ENCODE data around the gene MORC2. TPM values are rescaled to one million over a fixed set of nuclear protein-coding genes. Genes with fewer than 3 reads are reported as not detected.

The MORC2 gene
- total RNA-seq, 1 experiment from 2014 or later, result 4.4 TPM

DNA sequence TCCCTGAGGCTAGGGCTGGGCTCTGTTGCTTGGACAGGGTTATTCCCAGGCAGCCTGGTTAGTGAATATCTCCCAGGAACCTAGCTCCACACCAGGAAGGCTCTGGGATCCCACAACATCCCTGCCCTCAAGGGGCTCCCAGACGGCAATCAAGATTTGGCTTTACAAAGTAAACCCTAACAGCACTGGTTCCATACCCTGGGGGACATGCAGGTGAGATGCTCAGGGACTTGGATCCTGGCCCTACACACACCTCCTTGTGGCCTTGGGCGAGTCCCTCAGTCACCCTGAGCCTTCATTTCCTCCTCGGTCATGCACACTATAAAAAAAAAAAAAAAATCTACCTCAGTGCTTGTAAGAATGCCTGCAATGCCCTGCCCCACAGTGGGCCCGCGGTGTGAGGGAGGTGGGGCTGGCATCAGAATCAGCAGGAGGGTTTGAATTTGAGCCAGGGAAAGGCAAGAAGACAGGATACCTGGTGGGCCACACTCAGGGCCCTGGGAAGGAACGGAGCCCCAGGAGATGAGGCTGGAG is 86.3 kb downstream of the MORC2 start:
- in situ Hi-C loops (cut with HindIII; ENCODE audit: low pct_unique_long_range_greater_than_20kb, low sequenced_read_pairs), result no loop called here

GRCh38 chr22:30881361-30882183 is 87.0 kb downstream of the MORC2 start:
- no peak for DNase-seq (ENCODE audit: low read depth, low spot score)
- in situ Hi-C loops (cut with HindIII; ENCODE audit: low pct_unique_long_range_greater_than_20kb, low sequenced_read_pairs), result no loop called here

More for the DNA sequence above, 86.3 kb downstream of the MORC2 start:
- DNase-seq (ENCODE audit: low read depth, low spot score), result no peak

DNA sequence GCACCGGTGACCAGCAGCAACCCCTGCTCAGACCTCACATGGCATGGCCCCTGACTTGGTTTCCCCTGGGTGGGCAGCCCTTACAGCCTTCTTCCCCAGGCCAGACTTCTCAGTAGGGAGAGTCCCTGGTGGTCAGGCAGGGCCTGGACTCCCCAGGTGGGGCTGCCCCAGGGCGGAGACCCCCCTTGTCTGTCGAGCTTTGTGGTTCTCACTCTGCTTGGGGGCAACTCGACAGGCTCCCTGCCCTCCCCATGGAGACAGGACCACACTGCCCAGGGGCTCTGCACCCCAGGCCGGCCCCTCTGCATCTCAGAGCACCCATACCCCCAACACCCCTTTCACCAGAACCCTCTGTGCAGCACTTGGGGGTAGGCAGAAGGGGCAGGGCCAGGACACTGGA is 87.7 kb downstream of the MORC2 start:
- no peak for DNase-seq (ENCODE audit: low read depth, low spot score)
- in situ Hi-C loops (cut with HindIII; ENCODE audit: low pct_unique_long_range_greater_than_20kb, low sequenced_read_pairs), result no loop called here

DNA sequence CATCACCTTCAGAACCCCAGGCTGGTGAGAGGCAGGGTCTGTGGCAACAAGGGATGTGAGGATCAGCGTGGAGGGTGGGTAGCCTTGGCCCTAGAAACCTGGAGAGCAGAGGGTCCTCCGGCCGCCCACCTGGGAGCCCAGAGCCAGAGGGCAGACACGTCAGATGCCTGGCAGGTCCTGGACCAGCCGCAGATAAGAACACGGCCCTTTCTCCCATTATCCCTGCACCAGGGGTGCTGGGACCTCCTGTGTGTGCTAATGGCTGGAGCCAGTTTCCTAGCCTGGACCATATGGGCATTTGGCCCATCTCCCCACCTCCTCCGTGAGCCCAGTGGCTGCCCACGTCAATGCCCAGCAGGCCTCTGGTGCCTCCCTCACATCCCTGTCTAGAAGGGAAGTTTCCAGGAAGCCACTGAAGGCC is 88.4 kb downstream of the MORC2 start:
- DNase-seq (ENCODE audit: low read depth, low spot score), result no peak
- in situ Hi-C loops (cut with HindIII; ENCODE audit: low pct_unique_long_range_greater_than_20kb, low sequenced_read_pairs), result no loop called here

- no peak for DNase-seq (ENCODE audit: low read depth, low spot score)
- in situ Hi-C loops (cut with HindIII; ENCODE audit: low pct_unique_long_range_greater_than_20kb, low sequenced_read_pairs), result no loop called here
These were observed 89.2 kb downstream of the MORC2 start for GRCh38 chr22:30879415-30879797.

DNA sequence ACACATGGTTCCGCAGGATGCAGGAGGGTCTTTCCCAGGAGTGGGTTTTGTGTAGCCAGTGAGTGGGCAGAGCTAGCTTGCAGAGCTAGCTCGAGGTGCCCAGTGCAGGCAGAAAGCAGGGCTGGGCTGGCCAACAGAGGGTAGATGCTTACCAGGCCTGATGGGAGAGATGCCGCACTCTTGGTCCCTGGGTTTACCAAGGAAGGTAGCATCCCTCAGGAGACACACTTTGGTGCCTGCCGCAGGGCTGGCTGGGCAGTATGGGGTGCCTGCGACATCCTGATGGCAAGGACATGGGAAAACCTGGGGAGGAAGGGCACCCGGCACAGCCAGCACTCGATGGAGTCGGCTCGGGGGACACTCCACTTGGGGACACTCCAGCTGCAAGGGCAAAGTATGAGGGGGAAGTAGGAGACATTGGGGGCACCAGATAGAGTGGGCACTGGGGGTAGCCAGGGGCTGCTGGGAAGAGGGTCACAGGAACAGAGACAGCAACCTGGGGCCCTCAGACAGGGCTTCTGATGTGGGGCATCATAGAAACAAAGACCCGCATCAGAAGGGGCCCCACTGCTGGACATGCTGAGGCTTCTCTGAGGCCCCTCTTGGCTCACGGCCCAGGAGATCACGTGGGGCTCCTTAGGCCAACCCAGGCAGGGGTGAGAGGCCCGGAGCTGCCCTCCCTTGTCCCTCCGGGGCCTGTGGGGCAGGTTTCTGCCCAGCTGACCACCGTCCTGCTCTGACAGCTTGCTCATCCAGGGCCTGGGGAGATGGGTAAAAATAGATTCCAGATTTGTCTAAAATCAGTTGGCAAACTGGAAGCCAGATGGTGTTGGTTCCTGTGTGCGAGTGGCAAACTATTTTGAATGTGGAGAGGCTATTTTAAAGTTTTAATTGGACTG is 89.8 kb downstream of the MORC2 start:
- in situ Hi-C loops (cut with HindIII; ENCODE audit: low pct_unique_long_range_greater_than_20kb, low sequenced_read_pairs), result no loop called here
- DNase-seq (ENCODE audit: low read depth, low spot score), result no peak

GRCh38 chr22:30877662-30878515 is 90.7 kb downstream of the MORC2 start:
- no peak for DNase-seq (ENCODE audit: low read depth, low spot score)
- in situ Hi-C loops (cut with HindIII; ENCODE audit: low pct_unique_long_range_greater_than_20kb, low sequenced_read_pairs), result no loop called here

- in situ Hi-C loops (cut with HindIII; ENCODE audit: low pct_unique_long_range_greater_than_20kb, low sequenced_read_pairs), result no loop called here
- DNase-seq (ENCODE audit: low read depth, low spot score), result peak; percentile 54
These were observed 91.5 kb downstream of the MORC2 start for GRCh38 chr22:30876915-30877553.

DNA sequence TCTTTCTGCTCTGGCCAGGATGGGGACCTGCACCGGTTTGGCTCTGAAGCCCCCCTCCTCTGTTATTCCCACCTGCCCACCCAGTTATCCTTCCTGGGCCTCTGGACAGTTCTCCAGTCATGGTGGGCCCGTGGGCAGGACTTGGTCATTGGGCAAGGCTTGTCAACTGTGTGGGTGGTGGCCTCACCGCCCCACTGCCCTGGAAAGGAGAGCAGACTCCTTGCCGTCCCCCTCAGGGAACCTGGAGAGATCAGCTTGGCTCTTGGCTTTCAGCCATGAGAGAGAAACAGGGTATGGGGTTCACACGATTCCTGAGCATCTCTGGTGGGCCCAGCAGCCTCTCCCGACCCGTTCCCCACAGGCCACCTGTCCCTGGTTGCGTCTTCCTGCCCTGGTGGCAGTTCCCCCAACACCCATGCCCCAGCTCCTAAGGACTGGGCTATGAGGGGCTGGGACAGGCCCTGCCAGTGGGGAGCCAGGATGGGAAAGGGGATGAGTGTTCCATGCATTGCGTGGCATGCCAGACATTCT is 92.3 kb downstream of the MORC2 start:
- DNase-seq (ENCODE audit: low read depth, low spot score), result no peak
- in situ Hi-C loops (cut with HindIII; ENCODE audit: low pct_unique_long_range_greater_than_20kb, low sequenced_read_pairs), result no loop called here

DNA sequence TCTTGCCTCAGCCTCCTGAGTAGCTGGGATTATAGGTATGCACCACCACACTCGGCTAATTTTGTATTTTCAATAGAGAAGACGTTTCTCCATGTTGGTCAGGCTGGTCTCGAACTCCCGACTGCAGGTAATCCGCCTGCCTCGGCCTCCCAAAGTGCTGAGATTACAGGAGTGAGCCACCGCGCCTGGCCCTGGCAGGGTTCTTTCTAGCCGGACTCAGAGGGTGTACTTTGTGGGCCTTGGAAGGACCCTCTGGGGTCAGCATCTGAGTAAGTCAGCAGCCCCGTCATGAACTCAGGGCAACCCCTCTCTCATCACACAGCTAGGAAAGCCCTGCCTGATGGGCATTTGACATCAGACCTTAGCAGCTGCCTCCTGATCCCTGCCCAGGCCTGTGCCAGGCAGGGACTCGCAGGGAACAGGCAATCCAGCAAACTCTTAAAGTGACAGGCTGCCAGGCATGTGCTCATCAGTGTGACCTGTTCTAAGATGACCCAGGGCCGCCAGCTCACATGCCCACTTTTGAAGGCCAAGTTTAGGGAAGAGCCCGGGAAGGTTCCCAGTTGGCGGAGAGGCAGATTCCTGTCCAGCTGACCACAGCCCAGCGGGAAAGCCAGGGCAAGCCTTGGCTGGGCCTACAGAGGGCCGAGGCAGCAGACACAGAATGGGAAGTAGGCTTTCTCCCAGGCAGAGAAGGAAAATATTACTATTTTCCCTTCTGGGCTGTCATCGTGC is 92.9 kb downstream of the MORC2 start:
- DNase-seq (ENCODE audit: low read depth, low spot score), result no peak
- in situ Hi-C loops (cut with HindIII; ENCODE audit: low pct_unique_long_range_greater_than_20kb, low sequenced_read_pairs), result no loop called here

Small RNA genes within 50 kb of the gene (small RNA-seq; reads per million reads assigned to genes)
- gene RF01892, result 0 reads per million in 2 experiments

Other genes starting within 250 kb of the MORC2 start
- 37.1 and 44.2 TPM in 2 replicates for gene TUG1, start 491 bp upstream of the MORC2 start, total RNA-seq (2014; rRNA removed; shearing (Covaris generic))
- gene SMTN, start 112.5 kb upstream of the MORC2 start, total RNA-seq (2014; rRNA removed; shearing (Covaris generic)), result 10.1 and 11.4 TPM in 2 replicates
- 2.0 and 3.0 TPM in 2 replicates for gene SELENOM, start 138.8 kb upstream of the MORC2 start, total RNA-seq (2014; rRNA removed; shearing (Covaris generic))
- gene INPP5J, start 154.2 kb upstream of the MORC2 start, total RNA-seq (2014; rRNA removed; shearing (Covaris generic)), result 0.19 and 0.26 TPM in 2 replicates
- 0.03 TPM in 1 of 2 replicates, not detected in the other for gene PLA2G3, start 171.7 kb upstream of the MORC2 start, total RNA-seq (2014; rRNA removed; shearing (Covaris generic))
- gene RNF185, start 191.4 kb upstream of the MORC2 start, total RNA-seq (2014; rRNA removed; shearing (Covaris generic)), result 63.5 and 68.7 TPM in 2 replicates
- gene LIMK2, start 243.5 kb upstream of the MORC2 start, total RNA-seq (2014; rRNA removed; shearing (Covaris generic)), result 36.6 and 43.9 TPM in 2 replicates